Left ventricle myocardium inferior (tissue), 1 donor: ENCODE measurements around the gene TICRR. TPM values are rescaled to one million over a fixed set of nuclear protein-coding genes. Genes with fewer than 3 reads are reported as not detected.
"Not testable (repeated sequence)": the region's sequence is repeated elsewhere in the genome, so short reads cannot be mapped to it uniquely, and the experiment has no call there.

Source experiments
- DNase-seq: peaks from one replicate; pipeline ENCODE4 v3.0.0-alpha.2; 2020
- H3K27ac ChIP-seq: fragments of 200-600 bp; replicated peaks from 2 replicates; pipeline ENCODE4 v1.8.0; 2021
- H3K27me3 ChIP-seq: fragments of 200-600 bp; 2 replicates; pipeline ENCODE4 v1.8.0; 2021; ENCODE audit warnings: low read depth
- H3K36me3 ChIP-seq: fragments of 200-600 bp; 2 replicates; pipeline ENCODE4 v1.8.0; 2021
- H3K4me1 ChIP-seq: fragments of 200-600 bp; 2 replicates; pipeline ENCODE4 v1.8.0; 2021
- H3K4me3 ChIP-seq: fragments of 200-600 bp; 2 replicates; pipeline ENCODE4 v1.8.0; 2021; ENCODE audit warnings: mild to moderate bottlenecking, moderate library complexity
- H3K9me3 ChIP-seq: fragments of 200-600 bp; replicated peaks from 2 replicates; pipeline ENCODE4 v1.8.0; 2021
- CTCF ChIP-seq: fragments of 200-600 bp; IDR thresholded peaks from 2 replicates; pipeline ENCODE4 v1.8.0; 2021; ENCODE audit warnings: antibody characterized with exemption, mild to moderate bottlenecking, borderline replicate concordance
- intact Hi-C: fragments of 100-400 bp; cut with micrococcal nuclease; formaldehyde crosslinking; loops from one replicate; pipeline ENCODE4 v1.11.0; 2022
- total RNA-seq: library from RNA; stranded (reverse); fragmentation: NEBNext Ultra II Directional; extraction: Animal tissue kit (Norgen Biotek cat#: 25700); gene quantifications from one replicate; pipeline ENCODE4 v1.2.1, GENCODE V29; 2021
- donor health status: DM: no; HTN: yes; CAD: no; lungs with severe emphysema.

TICRR gene
- total RNA-seq, 1 donor from 2014 or later = 0.08 TPM

GRCh38 chr15:89543389-89543788, 31.9 kb upstream of the TICRR start:
- TF ChIP-seq CTCF = no peak
- H3K27ac ChIP-seq = no peak overlapping the region
- H3K27me3 ChIP-seq = peaks cover 56% of the 10 kb centered on the region
- intact Hi-C loops = no loop called here
- no peak overlapping the region for H3K4me3 ChIP-seq
- peaks cover 4% of the 10 kb centered on the region for H3K9me3 ChIP-seq
- H3K36me3 ChIP-seq = no peaks in the 10 kb centered on the region
- no peak for DNase-seq
- H3K4me1 ChIP-seq = no peaks in the 10 kb centered on the region

DNA sequence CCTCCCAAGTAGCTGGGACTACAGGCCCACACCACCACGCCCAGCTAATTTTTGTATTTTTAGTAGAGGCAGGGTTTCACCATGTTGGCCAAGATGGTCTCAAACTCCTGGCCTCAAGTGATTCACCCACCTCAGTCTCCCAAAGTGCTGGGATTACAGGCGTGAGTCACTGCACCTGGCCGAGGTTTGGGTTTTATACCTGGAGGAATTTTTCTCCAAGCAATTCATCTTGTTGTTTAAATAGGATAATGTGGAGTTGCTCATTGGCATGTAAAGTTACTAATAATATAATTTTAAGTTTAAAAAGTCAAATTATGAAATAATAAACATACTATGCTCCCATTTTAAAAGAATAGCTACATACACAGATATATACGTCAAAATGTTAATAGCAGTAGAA, 26.1 kb upstream of the TICRR start:
- H3K4me1 ChIP-seq, intact Hi-C loops: not testable (repeated sequence)

DNA sequence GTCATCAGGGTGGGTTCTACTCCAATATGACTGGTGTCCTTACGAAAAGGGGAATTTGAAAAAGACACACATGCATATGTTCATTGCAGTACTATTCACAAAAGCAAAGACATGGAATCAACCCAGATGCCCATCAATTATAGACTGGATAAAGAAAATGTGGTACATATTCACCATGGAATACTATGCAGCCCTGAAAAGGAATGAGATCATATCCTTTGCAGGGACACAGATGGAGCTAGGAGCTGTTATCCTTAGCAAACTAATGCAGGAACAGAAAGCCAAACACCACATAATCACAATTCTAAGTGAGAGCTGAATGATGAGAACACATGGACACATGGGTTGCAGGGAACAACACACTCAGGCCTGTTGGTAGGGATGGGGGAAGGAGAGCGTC, 24.8 kb upstream of the TICRR start:
- Histone ChIP-seq H3K4me1 (no peaks in the 10 kb centered on the region), H3K27me3 (peaks cover 65% of the 10 kb centered on the region), H3K9me3 (peaks cover 3% of the 10 kb centered on the region), H3K36me3 (no peaks in the 10 kb centered on the region), H3K4me3 (no peak overlapping the region), H3K27ac (no peak overlapping the region)
- intact Hi-C loops = no loop called here
- no peak for TF ChIP-seq CTCF
- no peak for DNase-seq

More for the DNA sequence above, 26.1 kb upstream of the TICRR start:
- not testable (repeated sequence) for H3K36me3 ChIP-seq, DNase-seq, H3K4me3 ChIP-seq, H3K9me3 ChIP-seq, H3K27ac ChIP-seq
- H3K27me3 ChIP-seq = peaks cover 52% of the 10 kb centered on the region

- H3K4me1 ChIP-seq = no peaks in the 10 kb centered on the region
- H3K4me3 ChIP-seq = no peak overlapping the region
- DNase-seq = no peak
- H3K27me3 ChIP-seq = peaks cover 68% of the 10 kb centered on the region
- intact Hi-C loops = no loop called here
- no peak overlapping the region for H3K27ac ChIP-seq
- TF ChIP-seq CTCF = no peak
- no peaks in the 10 kb centered on the region for H3K36me3 ChIP-seq
- H3K9me3 ChIP-seq = peaks cover 3% of the 10 kb centered on the region
Observed at GRCh38 chr15:89551550-89551949, 23.7 kb upstream of the TICRR start.

DNA sequence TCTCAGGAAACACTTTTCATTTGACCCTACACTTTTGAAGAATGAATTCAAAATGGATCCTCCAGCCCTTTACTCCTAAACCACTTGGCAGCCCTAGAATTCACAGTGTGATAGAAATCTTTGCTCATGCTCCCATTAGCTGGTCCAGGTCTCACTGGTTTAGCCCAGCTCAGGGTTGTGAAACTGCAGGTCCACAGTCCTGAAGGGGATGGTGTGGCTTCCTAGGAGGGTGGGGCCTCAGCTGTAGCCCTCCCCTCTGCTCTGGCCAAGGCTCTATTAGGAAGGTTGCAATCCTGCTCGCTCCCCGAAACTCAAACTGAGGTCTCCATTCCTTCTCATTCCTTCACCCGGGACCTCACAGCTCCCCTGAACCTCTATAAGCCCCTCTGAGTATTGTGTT, 21.6 kb upstream of the TICRR start:
- TF ChIP-seq CTCF = no peak
- H3K4me3 ChIP-seq = no peak overlapping the region
- H3K27ac ChIP-seq = no peak overlapping the region
- intact Hi-C loops = no loop called here
- H3K27me3 ChIP-seq = peaks cover 54% of the 10 kb centered on the region
- no peaks in the 10 kb centered on the region for H3K36me3 ChIP-seq
- DNase-seq = no peak
- H3K9me3 ChIP-seq = no peaks in the 10 kb centered on the region
- H3K4me1 ChIP-seq = no peaks in the 10 kb centered on the region

- DNase-seq = no peak
- H3K27me3 ChIP-seq = peaks cover 53% of the 10 kb centered on the region
- H3K4me3 ChIP-seq = no peak overlapping the region
- H3K36me3 ChIP-seq = no peaks in the 10 kb centered on the region
- no peaks in the 10 kb centered on the region for H3K4me1 ChIP-seq
- H3K27ac ChIP-seq = no peak overlapping the region
- intact Hi-C loops = no loop called here
- TF ChIP-seq CTCF = no peak
- H3K9me3 ChIP-seq = no peaks in the 10 kb centered on the region
Observed at GRCh38 chr15:89554247-89554646, 21.0 kb upstream of the TICRR start.
